Colonic mucosa (tissue), 4 donors: ENCODE measurements around the gene RPL34. TPM values are rescaled to one million over a fixed set of nuclear protein-coding genes. Genes with fewer than 3 reads are reported as not detected.
A peak's percentile ranks its signal among the peaks of the same experiment; 100 is the strongest.

ENCODE experiments used
- DNase-seq: peaks from one replicate; pipeline ENCODE4 v3.0.0-alpha.2; 2020
- H3K27ac ChIP-seq: fragments of 200-600 bp; one replicate; pipeline ENCODE4 v1.8.0; 2021
- H3K27me3 ChIP-seq: fragments of 200-600 bp; one replicate; pipeline ENCODE4 v1.8.0; 2021
- H3K36me3 ChIP-seq: fragments of 200-600 bp; one replicate; pipeline ENCODE4 v1.8.0; 2021
- H3K4me1 ChIP-seq: fragments of 200-600 bp; one replicate; pipeline ENCODE4 v1.8.0; 2021; ENCODE audit warnings: mild to moderate bottlenecking
- H3K4me3 ChIP-seq: fragments of 200-600 bp; one replicate; pipeline ENCODE4 v1.8.0; 2021
- H3K9ac ChIP-seq, 2 donors: one replicate each; pipeline ENCODE4 v1.7.0; 2013; ENCODE audit warnings: control low read depth in 2 of 2, low read depth in 2 of 2, low read length in 2 of 2
- H3K9me3 ChIP-seq: fragments of 200-600 bp; one replicate; pipeline ENCODE4 v1.8.0; 2021
- intact Hi-C: fragments of 100-400 bp; cut with DNase I; formaldehyde crosslinking; loops from one replicate; pipeline ENCODE4 v1.14.1; 2022
- total RNA-seq, 2 donors: library from RNA; stranded (reverse); fragmentation: NEBNext Ultra II Directional in 1 of 2; extraction: Animal tissue kit (Norgen Biotek cat#: 25700) in 1 of 2; gene quantifications; one replicate each; pipeline ENCODE4 v1.2.1, GENCODE V29; 2021
- TF ChIP-seq, protein P1 (sequence below): fragments of 200-600 bp; IDR thresholded peaks from one replicate; pipeline ENCODE4 v1.8.0; 2022; ENCODE audit warnings: antibody characterized with exemption, mild to moderate bottlenecking
- donor health status: healthy.
- donor health status: DM: no; HTN: no; CAD: no.
- donor health status: DM: no; HTN: no; CAD: no.

The RPL34 gene
- total RNA-seq, 2 donors from 2014 or later = 838 to 1,046 TPM

DNA sequence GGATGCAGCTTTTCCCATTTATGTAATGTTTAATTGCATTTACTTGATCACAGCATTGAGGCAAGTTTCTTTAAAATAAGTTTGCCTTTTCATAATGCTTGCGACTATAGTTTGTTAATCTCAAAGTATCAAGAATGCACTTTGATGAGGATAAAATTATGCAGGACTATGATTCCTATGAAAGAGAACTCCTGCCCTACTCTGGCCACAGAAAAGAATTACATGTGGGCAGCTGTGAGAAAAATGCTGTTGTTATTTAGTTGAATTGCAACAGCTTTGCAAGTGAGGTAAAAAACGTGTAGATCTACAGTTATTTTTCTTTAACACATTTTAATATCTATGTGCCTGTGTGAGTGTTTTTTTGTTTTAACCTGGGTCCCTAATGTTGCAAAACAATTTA, 17.5 kb downstream of the RPL34 start:
- Histone ChIP-seq H3K4me3 (no peak overlapping the region), H3K27ac (no peak overlapping the region), H3K36me3 (no peaks in the 10 kb centered on the region), H3K9ac (no peak overlapping the region), H3K27me3 (no peaks in the 10 kb centered on the region), H3K4me1 (no peaks in the 10 kb centered on the region), H3K9me3 (no peaks in the 10 kb centered on the region)
- intact Hi-C loops = no loop called here
- DNase-seq = no peak
- TF ChIP-seq, protein P1, sequence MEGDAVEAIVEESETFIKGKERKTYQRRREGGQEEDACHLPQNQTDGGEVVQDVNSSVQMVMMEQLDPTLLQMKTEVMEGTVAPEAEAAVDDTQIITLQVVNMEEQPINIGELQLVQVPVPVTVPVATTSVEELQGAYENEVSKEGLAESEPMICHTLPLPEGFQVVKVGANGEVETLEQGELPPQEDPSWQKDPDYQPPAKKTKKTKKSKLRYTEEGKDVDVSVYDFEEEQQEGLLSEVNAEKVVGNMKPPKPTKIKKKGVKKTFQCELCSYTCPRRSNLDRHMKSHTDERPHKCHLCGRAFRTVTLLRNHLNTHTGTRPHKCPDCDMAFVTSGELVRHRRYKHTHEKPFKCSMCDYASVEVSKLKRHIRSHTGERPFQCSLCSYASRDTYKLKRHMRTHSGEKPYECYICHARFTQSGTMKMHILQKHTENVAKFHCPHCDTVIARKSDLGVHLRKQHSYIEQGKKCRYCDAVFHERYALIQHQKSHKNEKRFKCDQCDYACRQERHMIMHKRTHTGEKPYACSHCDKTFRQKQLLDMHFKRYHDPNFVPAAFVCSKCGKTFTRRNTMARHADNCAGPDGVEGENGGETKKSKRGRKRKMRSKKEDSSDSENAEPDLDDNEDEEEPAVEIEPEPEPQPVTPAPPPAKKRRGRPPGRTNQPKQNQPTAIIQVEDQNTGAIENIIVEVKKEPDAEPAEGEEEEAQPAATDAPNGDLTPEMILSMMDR = no peak

DNA sequence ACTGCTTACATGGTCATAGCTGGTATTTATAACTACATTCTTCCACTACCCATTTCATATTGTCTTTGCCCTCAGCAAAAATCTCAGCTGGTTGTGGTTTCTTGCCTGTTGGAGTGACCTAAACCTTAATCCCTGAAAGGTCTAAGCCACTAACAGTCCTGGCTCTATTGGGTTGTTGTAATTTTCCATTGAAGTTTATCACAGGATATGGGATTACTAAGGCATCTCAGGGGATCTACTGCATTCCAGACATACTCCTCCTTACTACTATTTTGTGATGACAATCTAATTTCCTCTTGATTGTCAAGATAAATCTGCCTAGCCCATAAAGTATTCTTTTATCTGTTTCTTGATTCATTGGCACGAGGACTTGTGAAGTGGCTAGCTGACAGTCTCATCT, 23.9 kb downstream of the RPL34 start:
- no peak for DNase-seq
- TF ChIP-seq, protein P1 = no peak
- Histone ChIP-seq H3K27ac (no peak overlapping the region), H3K9ac (no peak overlapping the region), H3K4me3 (no peak overlapping the region), H3K36me3 (no peaks in the 10 kb centered on the region), H3K27me3 (no peaks in the 10 kb centered on the region), H3K9me3 (no peaks in the 10 kb centered on the region), H3K4me1 (no peaks in the 10 kb centered on the region)
- intact Hi-C loops = no loop called here

DNA sequence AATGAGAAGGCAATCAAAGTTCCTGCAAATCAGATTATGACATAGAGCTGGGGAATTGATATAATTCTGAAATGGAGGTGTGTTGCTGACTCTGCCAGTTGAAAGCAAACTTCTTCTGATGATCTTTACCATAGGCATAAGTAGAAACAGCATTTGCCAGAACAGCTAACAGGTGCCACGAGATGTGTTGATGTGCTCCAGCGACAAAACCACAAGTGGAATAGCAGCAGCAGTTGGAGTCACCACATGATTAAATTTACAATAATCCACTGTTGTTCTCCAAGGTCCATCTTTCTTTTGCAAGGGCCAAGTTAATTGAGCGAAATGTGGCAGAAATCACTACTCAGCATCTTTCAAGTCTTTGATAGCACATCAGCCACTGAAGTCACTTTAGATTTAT, 26.3 kb downstream of the RPL34 start:
- Histone ChIP-seq H3K9me3 (no peaks in the 10 kb centered on the region), H3K9ac (no peak overlapping the region), H3K4me1 (no peaks in the 10 kb centered on the region), H3K27ac (no peak overlapping the region), H3K36me3 (no peaks in the 10 kb centered on the region), H3K4me3 (no peak overlapping the region), H3K27me3 (no peaks in the 10 kb centered on the region)
- no peak for DNase-seq
- TF ChIP-seq, protein P1 = no peak
- intact Hi-C loops = no loop called here

DNA sequence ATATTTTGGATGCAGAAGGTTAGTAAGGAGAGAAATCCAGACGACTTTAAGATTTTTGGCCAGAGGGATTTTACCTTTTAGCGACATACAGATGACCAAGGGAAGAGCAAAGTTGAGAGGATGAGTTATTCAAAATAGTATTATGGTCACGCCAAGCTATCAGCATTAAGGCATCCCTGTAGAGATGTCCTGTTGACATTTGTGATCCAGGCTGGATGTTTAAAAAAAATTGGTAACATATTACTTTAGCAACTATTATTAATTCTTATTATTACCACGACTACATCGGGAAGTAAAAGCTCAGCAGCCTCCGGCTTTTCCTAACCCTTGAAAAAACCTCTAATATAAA, 29.5 kb downstream of the RPL34 start:
- Histone ChIP-seq H3K4me1 (no peaks in the 10 kb centered on the region), H3K27ac (no peak overlapping the region), H3K9me3 (no peaks in the 10 kb centered on the region), H3K4me3 (peak overlapping the region; percentile 70), H3K9ac (no peak overlapping the region), H3K27me3 (no peaks in the 10 kb centered on the region), H3K36me3 (no peaks in the 10 kb centered on the region)
- intact Hi-C loops = no loop called here
- TF ChIP-seq, protein P1 = no peak
- no peak for DNase-seq

DNA sequence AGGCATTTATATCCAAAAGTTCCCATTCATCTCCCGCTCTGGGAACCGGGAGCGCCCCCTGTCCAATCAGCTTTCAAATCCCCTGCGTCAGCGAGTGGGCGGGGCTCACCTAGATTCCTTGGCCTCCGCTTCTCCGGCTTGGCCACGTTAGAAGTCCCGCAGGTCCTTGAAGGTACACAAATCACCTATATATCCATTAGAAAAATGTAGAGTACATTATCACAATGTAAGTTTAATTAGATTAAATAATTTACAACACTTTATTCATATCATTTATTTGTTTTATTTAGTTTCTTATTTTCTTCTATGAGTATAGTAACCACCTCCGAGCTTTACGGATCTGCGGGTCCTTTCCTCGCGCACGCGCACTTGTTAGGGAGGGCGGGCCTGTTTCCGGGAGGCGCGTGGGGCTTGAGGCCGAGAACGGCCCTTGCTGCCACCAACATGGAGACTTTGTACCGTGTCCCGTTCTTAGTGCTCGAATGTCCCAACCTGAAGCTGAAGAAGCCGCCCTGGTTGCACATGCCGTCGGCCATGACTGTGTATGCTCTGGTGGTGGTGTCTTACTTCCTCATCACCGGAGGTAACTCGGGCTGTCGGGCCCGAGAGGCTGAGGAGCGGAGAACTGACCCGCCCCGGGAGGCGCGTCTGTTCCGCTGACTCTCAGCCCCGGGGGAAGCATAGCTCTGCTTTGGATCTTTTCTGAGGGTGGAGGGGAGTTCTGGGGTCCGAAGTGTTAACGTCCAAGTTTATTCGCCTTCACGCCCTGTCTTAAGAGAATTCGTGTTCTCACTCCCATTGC, 30.0 kb downstream of the RPL34 start, which contains the start of gene OSTC:
Gene OSTC, plus strand, starts transcription at position 388 of the 802 bp plus-strand sequence. Its CDS starts 57 bp downstream, at position 445.
- intact Hi-C loops = no loop called here
- H3K9me3 ChIP-seq = no peaks in the 10 kb centered on the region

More for the DNA sequence above, 30.0 kb downstream of the RPL34 start, which contains the start of gene OSTC:
- DNase-seq = peak; percentile 97
- peak within 1 kb of the TSS; percentile 77 to 89 for H3K9ac ChIP-seq
- peak within 1 kb of the TSS; percentile 80 for H3K27ac ChIP-seq
- no peaks in the 10 kb centered on the region for H3K27me3 ChIP-seq
- peak within 1 kb of the TSS; percentile 70 for H3K4me3 ChIP-seq
- no peaks in the 10 kb centered on the region for H3K36me3 ChIP-seq
- TF ChIP-seq, protein P1 = no peak
- no peaks in the 10 kb centered on the region for H3K4me1 ChIP-seq
